H1 (cell line): ENCODE data around the gene PCAT7.

ENCODE experiments used
- CBX5 ChIP-seq: fragments of 300-800, 300-1000 bp; sonication (generic); IDR thresholded peaks from 2 replicates; pipeline ENCODE4 v1.7.1; 2016; ENCODE audit warnings: antibody characterized with exemption, low read length, low read depth
- CREB1 ChIP-seq: IDR thresholded peaks from 2 replicates; pipeline ENCODE4 v1.6.1; 2012; ENCODE audit warnings: inconsistent platforms
- EZH2 ChIP-seq: fragments of 200-600 bp; sonication (generic); IDR thresholded peaks from 2 replicates; pipeline ENCODE4 v1.7.1; 2012; ENCODE audit warnings: low read depth, mild to moderate bottlenecking, moderate library complexity, low read length, inconsistent platforms; ENCODE audit not compliant: severe bottlenecking
- JUND ChIP-seq: IDR thresholded peaks from 2 replicates; pipeline ENCODE4 v1.6.1; 2011; ENCODE audit warnings: mild to moderate bottlenecking, improper control_type of control experiment, low read length
- POLR2A ChIP-seq, 2 experiments: IDR thresholded peaks; 1 replicate in 1 of 2; 2 replicates in 1 of 2; pipeline ENCODE4 v1.6.1; 2011; ENCODE audit warnings: low read depth in 2 of 2, low read length in 2 of 2, mild to moderate bottlenecking in 2 of 2; ENCODE audit errors: control extremely low read depth in 1 of 2
- POU5F1 ChIP-seq: IDR thresholded peaks from 2 replicates; pipeline ENCODE4 v1.6.1; 2011; ENCODE audit warnings: low read depth, mild to moderate bottlenecking, low read length, moderate library complexity
- RNF2 ChIP-seq: fragments of 200-900, 300-1000 bp; sonication (generic); IDR thresholded peaks from 2 replicates; pipeline ENCODE4 v1.7.1; 2016; ENCODE audit warnings: borderline replicate concordance, low read depth, mild to moderate bottlenecking, antibody characterized with exemption, low read length; ENCODE audit not compliant: poor library complexity, severe bottlenecking; ENCODE audit errors: missing control alignments
- TAF1 ChIP-seq: IDR thresholded peaks from 2 replicates; pipeline ENCODE4 v1.6.1; 2011; ENCODE audit warnings: mild to moderate bottlenecking, low read depth, low read length
- TAF7 ChIP-seq: optimal IDR thresholded peaks from 2 replicates; pipeline ENCODE3; 2011; ENCODE audit warnings: low read depth, mild to moderate bottlenecking, inconsistent platforms, low read length, moderate library complexity, borderline replicate concordance
- YY1 ChIP-seq: IDR thresholded peaks from 2 replicates; pipeline ENCODE4 v1.6.1; 2011; ENCODE audit warnings: low read depth, mild to moderate bottlenecking, low read length
- TF ChIP-seq, protein P1 (sequence below), 3 experiments: IDR thresholded peaks; 1 replicate in 2 of 3; 2 replicates in 1 of 3; pipeline versions ENCODE4 v1.5.1 to v1.6.1; 2011; ENCODE audit warnings: low read length in 3 of 3, mild to moderate bottlenecking in 3 of 3, inconsistent platforms in 2 of 3, low read depth in 1 of 3, moderate library complexity in 1 of 3; ENCODE audit not compliant: insufficient read depth in 1 of 3; ENCODE audit errors: control extremely low read depth in 1 of 3
- TF ChIP-seq, protein P2 (sequence below): IDR thresholded peaks from 2 replicates; pipeline ENCODE4 v1.6.1; 2012; ENCODE audit warnings: low read length, inconsistent platforms

DNA sequence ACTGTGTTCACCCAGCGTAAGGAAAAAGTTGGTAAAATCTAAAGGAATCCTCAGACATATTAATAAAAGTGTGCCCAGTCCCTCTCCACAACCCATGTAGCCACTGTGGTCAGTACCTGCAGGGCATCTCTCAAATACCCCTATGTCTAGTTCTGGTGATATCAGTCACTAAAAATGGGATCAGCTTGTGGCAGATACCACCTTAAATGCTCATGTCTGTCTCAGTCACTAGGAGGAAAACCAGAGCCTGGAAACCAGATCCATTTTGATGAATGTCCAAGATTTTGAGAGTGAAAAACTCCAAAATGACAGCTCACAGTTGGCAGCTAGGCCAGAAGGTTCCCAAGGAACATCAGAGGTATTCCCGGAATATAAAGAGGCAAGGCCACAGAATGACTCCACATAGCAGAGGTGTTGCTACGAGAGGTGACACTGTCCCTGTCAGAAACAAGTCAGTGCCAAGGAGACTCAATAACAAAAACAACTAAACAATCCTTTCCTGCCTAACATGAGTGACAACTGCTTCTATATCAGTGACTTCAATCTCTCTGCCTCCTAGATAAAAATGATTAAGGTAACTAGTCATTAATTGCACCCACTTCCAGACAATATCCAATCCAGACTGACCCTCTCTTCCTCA, 13.5 kb downstream of the PCAT7 start:
- TF ChIP-seq JUND (no peak), CBX5 (no peak), RNF2 (no peak), POU5F1 (no peak), TAF7 (no peak), POLR2A (IDR thresholded peaks at IDR 0.05; ENCODE audit: control extremely low read depth in 1 of 2, low read depth in 2 of 2, low read length in 2 of 2) (no peak), TAF1 (no peak), EZH2 (no peak), CREB1 (no peak), YY1 (no peak)
- TF ChIP-seq, protein P1, sequence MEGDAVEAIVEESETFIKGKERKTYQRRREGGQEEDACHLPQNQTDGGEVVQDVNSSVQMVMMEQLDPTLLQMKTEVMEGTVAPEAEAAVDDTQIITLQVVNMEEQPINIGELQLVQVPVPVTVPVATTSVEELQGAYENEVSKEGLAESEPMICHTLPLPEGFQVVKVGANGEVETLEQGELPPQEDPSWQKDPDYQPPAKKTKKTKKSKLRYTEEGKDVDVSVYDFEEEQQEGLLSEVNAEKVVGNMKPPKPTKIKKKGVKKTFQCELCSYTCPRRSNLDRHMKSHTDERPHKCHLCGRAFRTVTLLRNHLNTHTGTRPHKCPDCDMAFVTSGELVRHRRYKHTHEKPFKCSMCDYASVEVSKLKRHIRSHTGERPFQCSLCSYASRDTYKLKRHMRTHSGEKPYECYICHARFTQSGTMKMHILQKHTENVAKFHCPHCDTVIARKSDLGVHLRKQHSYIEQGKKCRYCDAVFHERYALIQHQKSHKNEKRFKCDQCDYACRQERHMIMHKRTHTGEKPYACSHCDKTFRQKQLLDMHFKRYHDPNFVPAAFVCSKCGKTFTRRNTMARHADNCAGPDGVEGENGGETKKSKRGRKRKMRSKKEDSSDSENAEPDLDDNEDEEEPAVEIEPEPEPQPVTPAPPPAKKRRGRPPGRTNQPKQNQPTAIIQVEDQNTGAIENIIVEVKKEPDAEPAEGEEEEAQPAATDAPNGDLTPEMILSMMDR (IDR thresholded peaks at IDR 0.05; ENCODE audit: control extremely low read depth in 1 of 3, insufficient read depth in 1 of 3, low read depth in 1 of 3, low read length in 3 of 3) = no peak
- TF ChIP-seq, protein P2, sequence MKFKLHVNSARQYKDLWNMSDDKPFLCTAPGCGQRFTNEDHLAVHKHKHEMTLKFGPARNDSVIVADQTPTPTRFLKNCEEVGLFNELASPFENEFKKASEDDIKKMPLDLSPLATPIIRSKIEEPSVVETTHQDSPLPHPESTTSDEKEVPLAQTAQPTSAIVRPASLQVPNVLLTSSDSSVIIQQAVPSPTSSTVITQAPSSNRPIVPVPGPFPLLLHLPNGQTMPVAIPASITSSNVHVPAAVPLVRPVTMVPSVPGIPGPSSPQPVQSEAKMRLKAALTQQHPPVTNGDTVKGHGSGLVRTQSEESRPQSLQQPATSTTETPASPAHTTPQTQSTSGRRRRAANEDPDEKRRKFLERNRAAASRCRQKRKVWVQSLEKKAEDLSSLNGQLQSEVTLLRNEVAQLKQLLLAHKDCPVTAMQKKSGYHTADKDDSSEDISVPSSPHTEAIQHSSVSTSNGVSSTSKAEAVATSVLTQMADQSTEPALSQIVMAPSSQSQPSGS = no peak
